SK-N-MC (cell line): ENCODE measurements around the gene IGSF23.

Experiments used
- EZH2 ChIP-seq: fragments of 200-600 bp; sonication (generic); IDR thresholded peaks from one replicate; pipeline ENCODE4 v1.6.1; 2017; ENCODE audit warnings: antibody characterized with exemption
- POLR2AphosphoS5 ChIP-seq: IDR thresholded peaks from 2 replicates; pipeline ENCODE4 v1.6.1; 2012; ENCODE audit warnings: mild to moderate bottlenecking, low read depth, low read length, borderline replicate concordance

DNA sequence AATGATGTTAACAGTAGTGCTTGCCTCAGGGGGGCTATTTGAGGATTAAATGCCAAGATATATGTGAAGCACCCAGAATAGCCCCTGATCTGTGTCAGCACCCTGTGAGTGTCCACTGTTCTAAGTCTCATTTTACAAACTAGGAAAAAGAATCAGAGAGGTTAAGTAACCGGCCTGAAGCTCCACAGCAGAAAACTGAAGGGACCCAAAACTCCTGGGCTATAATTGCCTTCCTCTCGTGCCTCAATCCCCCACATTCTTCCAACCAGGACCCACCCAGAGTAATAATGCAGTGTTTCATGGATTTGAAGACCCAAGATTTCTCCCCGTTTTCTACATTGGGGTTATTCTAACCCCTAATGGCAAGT is 32.7 kb downstream of the IGSF23 start:
- no peak for TF ChIP-seq EZH2
- TF ChIP-seq POLR2AphosphoS5 = no peak
